ENCODE data around the gene JAK1.

- TF ChIP-seq CTCF (IDR thresholded peaks at IDR 0.05) (no peak), POLR2A (IDR thresholded peaks at IDR 0.05) (no peak)
Observed at GRCh38 chr1:64946916-64947315, 19.4 kb downstream of the JAK1 start.
